RWPE1 (cell line): ENCODE data around the gene DPH7.
A peak's percentile ranks its signal among the peaks of the same experiment; 100 is the strongest.

ENCODE experiments used
- CTCF ChIA-PET: fragments of 350-600 bp; sonication (Branson Sonifier 250); formaldehyde crosslinking; extraction: SDS; loops from one replicate; lab custom pipeline; 2021; lab: Yijun Ruan, JAX
- POLR2A ChIA-PET: fragments of 400-600 bp; formaldehyde crosslinking; extraction: SDS; loops from one replicate; lab custom pipeline; 2020; ENCODE audit warnings: antibody characterized with exemption; ENCODE audit not compliant: low non-redundant PET; lab: Yijun Ruan, JAX
- DNase-seq: peaks from one replicate; pipeline ENCODE4 v3.0.0; 2012; ENCODE audit warnings: low spot score
- H3K27ac ChIP-seq: fragments of 450-650 bp; 2 replicates; pipeline ENCODE4 v1.5.1; 2017
- TF ChIP-seq, protein P1 (sequence below): fragments of 450-650 bp; conservative IDR thresholded peaks from 2 replicates; pipeline ENCODE4 v1.5.1; 2017; ENCODE audit warnings: low read depth, mild to moderate bottlenecking

The DPH7 gene

DNA sequence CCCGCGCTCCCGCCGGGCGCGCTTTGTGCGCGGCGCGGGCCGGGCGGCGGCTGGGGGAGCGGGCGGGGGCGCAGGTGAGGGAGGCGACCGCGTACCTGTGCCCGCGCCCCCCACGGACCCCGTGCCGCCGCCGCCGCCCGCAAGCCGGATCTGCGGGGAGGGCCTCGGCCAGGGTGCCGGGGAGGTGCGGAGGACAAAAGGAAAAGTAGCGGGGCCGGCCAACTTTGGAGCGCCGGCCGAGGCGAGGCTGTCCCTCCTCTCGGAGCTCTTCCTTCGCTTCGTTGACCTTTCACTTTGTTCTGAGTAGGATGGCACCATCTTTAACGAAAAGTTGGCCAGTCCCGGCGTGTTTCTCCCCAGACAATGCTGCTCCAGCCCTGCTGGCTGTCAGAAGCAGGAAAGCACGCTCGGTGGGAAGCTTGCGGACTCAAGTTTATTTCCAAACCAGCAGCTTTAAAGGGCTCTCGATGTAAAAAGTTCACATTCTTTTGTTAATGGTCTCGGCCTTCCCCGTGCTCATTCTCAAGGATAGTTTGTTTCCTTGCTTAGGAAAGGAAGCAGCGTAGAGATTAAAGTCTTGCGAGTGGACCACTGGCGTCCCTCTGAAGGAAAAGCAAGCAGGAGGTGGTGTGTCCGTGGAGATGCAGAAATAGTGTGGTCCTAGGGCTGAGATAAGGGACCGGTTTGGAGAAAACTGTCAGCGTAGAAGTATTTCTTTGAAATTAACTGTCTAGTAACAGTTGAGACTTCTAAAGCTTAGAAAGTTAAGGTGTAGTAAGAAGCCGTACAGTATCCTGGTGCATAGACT lies 40.7 kb upstream of the DPH7 start:
- peak; percentile 72 for DNase-seq
- TF ChIP-seq, protein P1, sequence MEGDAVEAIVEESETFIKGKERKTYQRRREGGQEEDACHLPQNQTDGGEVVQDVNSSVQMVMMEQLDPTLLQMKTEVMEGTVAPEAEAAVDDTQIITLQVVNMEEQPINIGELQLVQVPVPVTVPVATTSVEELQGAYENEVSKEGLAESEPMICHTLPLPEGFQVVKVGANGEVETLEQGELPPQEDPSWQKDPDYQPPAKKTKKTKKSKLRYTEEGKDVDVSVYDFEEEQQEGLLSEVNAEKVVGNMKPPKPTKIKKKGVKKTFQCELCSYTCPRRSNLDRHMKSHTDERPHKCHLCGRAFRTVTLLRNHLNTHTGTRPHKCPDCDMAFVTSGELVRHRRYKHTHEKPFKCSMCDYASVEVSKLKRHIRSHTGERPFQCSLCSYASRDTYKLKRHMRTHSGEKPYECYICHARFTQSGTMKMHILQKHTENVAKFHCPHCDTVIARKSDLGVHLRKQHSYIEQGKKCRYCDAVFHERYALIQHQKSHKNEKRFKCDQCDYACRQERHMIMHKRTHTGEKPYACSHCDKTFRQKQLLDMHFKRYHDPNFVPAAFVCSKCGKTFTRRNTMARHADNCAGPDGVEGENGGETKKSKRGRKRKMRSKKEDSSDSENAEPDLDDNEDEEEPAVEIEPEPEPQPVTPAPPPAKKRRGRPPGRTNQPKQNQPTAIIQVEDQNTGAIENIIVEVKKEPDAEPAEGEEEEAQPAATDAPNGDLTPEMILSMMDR, result no peak
- H3K27ac ChIP-seq, result peak overlapping the region; percentile 100
- POLR2A ChIA-PET, result interaction anchor here (0.5 to 2.5 kb wide), 3 partner anchors 14 to 65 kb away, joined by 3 to 10 read pairs (median 4); partner anchors contain the start of gene ARRDC1
- CTCF ChIA-PET, result interaction anchor here (0.6 to 1.1 kb wide), 5 partner anchors 28 to 250 kb away, joined by 3 to 5 read pairs (median 4); no protein-coding TSS in a partner anchor

DNA sequence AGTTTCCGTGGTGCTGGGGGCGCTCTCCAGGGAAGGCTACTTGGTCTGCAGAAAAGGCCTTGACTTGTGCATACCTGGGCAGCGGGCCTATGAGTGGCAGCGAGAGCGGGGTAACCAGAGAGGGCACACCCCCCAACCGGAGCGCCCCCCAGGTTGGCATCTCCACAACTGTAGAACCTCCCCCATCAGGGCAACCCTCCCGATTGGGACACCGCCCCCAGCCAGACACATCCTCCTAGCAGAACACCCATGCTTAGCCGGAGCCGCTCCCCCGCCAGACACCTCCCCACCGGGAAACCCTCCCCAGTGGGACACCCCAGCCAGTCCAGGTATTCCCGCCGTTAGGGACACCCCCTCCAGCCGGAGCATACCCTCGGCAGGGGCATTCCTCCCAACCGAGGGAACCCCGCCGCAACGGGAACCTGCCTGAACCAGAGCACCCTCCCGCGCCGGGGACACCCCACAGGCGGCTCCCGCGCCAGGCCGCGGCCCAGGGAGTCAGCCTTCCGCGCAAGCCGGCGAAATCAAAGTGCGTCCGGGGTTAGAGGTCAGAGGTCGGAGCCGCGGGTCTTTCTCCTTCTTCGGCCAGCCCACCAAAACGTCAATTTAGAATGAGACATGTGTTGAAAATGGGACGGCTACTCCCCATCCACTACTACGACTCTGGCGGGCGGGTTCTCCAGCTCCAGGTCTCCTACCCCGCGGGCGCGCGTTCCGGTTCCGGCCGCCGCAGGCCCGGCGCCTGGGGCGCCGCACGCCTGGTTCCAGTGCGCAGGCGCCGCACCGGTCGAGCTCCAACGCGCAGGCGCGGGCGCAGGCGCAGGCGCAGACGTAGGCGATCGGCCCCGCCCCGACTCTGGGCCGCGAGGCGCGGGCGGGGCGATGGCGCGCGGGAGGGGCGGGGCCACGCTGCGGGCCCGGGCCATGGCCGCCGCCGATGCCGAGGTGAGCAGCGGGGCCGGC lies 39.7 kb upstream of the DPH7 start, which contains the start of gene EHMT1:
Gene EHMT1 (plus strand): TSS at position 901 of the 963 bp plus-strand sequence. CDS start 24 bp downstream, at position 925.
- ChIA-PET CTCF (interaction anchor here (0.6 to 1.1 kb wide), 3 partner anchors 39 to 249 kb away, joined by 3 to 5 read pairs (median 4); no protein-coding TSS in a partner anchor), POLR2A (interaction anchor here (0.5 to 2.5 kb wide), 3 partner anchors 13 to 64 kb away, joined by 3 to 10 read pairs (median 4); partner anchors contain the start of gene ARRDC1)
- DNase-seq, result peak; percentile 99
- peak within 1 kb of the TSS; percentile 100 for H3K27ac ChIP-seq
- TF ChIP-seq, protein P1, result no peak

DNA sequence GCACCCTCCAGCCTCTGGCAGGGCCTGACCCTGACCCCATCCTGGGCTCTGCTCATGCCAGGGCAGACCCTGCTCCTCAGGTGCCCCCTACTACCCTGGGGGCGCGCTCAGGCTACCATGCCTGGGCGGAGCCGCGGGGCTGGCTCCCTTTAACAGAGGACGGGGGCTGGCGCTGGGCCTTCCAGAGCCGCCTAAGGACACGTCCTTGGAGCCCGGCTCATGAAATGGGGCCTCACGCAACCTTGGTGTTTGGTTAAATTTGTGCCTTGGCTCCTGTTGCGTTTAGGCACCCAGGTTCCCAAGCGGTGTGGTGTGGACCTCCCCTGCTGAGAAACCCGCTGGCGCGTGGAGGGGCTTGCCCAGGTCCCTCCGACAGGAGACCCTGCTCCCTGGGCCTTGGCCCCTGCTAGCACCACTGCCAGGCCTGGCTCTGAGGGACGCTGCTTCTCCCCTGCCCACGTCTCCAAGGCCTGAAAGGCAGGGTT lies 36.7 kb upstream of the DPH7 start:
- DNase-seq, result no peak
- POLR2A ChIA-PET, result no interaction called here
- H3K27ac ChIP-seq, result peak overlapping the region; percentile 100
- CTCF ChIA-PET, result interaction anchor here (0.6 to 1.3 kb wide), 2 partner anchors 36 to 133 kb away, joined by 3 to 5 read pairs; no protein-coding TSS in a partner anchor
- TF ChIP-seq, protein P1, result no peak

DNA sequence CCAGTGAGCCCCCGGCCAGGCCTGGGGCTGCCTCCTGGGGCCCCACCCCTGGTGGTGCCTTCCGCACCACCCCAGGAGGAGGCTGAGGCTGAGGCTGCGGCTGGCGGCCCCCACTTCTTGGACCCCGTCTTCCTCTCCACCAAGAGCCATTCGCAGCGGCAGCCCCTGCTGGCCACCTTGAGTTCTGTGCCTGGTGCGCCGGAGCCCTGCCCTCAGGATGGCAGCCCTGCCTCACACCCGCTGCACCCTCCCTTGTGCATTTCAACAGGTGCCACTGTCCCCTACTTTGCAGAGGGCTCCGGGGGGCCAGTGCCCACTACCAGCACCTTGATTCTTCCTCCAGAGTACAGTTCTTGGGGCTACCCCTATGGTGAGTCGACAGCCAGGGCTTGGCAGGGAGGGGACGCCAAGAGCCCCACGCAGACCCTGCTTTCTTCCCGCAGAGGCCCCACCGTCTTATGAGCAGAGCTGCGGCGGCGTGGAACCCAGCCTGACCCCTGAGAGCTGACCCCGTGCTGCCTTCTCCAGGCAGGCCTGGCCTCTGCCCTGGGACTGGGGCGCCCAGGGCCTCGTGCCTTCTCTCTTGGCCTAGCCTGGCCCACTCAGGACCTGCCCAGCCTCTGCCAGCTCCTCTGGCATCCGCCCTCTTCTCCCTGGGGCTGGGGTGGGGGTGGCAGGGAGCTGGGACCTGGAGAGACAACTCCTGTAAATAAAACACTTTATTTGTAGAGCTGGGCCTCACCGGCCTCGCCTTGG lies 36.1 kb upstream of the DPH7 start:
- DNase-seq, result no peak
- ChIA-PET POLR2A (interaction anchor here (0.6 kb wide), 1 partner anchor 18 kb away, joined by 7 read pairs; no protein-coding TSS in a partner anchor), CTCF (interaction anchor here (0.6 to 1.3 kb wide), 2 partner anchors 36 to 133 kb away, joined by 3 to 5 read pairs; no protein-coding TSS in a partner anchor)
- TF ChIP-seq, protein P1, result no peak
- peak overlapping the region; percentile 100 for H3K27ac ChIP-seq

DNA sequence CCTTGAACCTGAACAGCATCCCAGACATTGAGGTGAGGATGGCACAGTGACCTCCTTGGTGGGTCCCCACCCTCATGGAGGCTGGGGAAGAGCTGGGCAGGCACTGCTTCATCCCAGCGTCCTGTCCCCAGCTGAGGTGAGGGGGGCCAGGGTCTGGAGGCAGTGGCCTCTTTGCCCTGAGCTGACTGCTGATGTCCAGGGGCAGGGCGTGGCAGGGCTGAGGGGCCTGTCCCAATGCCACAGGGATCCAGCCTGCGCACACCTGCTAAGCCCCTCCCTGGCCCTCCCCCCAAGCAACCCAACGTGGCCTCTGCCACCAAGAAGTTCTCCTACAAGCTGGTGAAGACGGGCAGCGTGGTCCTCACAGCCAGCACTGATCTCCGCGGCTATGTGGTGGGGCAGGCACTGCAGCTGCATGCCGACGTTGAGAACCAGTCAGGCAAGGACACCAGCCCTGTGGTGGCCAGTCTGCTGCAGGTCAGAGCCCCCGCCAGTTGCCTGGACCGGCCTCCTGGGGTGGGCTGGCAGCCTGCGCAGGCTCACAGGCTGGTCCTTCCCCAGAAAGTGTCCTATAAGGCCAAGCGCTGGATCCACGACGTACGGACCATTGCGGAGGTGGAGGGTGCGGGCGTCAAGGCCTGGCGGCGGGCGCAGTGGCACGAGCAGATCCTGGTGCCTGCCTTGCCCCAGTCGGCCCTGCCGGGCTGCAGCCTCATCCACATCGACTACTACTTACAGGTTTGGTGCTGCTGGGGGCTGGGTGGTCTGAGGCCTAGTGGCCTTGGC lies 35.2 kb upstream of the DPH7 start:
- H3K27ac ChIP-seq, result peak overlapping the region; percentile 100
- POLR2A ChIA-PET, result interaction anchor here (0.6 to 3.4 kb wide), 2 partner anchors 9 to 23 kb away, joined by 3 to 14 read pairs; partner anchors contain the start of gene ZMYND19
- no peak for DNase-seq
- TF ChIP-seq, protein P1, result no peak
- CTCF ChIA-PET, result interaction anchor here (0.6 to 1.3 kb wide), 2 partner anchors 35 to 77 kb away, joined by 4 to 5 read pairs; no protein-coding TSS in a partner anchor
